Measurements from ENCODE around the gene CRELD1. TPM values are rescaled to one million over a fixed set of nuclear protein-coding genes. Genes with fewer than 3 reads are reported as not detected.

CRELD1 gene
- total and polyA plus RNA-seq, 9 of the 15 experiments (the other 6 are each of a cell fraction or from before 2014, with no cell fraction given) = 3.3 to 25.8 (median 16.5) TPM

DNA sequence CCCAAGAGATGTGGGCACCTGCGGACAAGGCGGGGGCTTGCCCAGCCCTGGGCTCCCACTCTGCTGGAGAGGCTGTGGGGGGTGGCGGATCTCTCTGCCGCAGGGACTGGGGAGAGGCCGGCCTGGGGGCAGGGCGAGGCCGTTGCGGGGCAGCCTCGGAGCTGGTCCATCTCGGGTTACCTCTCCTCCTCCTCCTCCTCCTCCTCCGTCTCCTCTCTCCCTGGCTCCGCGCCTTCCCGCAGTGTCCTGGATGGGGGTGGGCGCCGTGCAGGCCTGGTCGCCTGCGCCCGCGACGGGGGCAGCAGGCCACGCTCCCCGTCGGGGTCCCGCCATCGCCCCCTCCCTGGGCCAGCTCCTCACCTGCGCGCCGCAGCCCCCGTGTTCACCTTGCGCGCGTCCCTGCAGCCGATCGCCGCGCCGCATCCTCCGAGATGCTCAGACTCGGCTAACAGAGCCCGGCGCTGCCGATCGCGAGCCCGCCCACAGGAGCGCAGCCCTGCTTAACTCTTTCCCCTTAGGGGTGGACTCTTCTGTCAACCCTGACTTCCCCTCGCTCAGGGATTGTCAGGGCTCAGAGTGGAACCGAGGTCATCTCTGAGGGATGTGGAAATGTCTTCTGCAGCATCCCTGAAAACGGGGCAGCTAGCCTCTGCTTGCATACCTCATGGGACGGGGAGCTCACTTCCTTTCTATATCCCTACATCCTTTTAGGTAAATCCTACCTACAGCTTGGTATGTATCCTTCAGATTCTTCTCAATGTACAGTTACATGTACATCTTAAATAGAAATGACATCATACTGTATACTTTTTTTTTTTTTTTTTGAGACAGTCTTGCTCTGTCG is 18.6 kb downstream of the CRELD1 start, which contains the start of gene PRRT3 (continued):
- TF ChIP-seq, protein P1, sequence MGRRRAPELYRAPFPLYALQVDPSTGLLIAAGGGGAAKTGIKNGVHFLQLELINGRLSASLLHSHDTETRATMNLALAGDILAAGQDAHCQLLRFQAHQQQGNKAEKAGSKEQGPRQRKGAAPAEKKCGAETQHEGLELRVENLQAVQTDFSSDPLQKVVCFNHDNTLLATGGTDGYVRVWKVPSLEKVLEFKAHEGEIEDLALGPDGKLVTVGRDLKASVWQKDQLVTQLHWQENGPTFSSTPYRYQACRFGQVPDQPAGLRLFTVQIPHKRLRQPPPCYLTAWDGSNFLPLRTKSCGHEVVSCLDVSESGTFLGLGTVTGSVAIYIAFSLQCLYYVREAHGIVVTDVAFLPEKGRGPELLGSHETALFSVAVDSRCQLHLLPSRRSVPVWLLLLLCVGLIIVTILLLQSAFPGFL (CRISPR knock-in tag; IDR thresholded peaks at IDR 0.05) = no peak
- TF ChIP-seq ZNF668 (CRISPR knock-in tag; IDR thresholded peaks at IDR 0.05) (no peak), TCF7 (IDR thresholded peaks at IDR 0.05; ENCODE audit: borderline replicate concordance) (no peak), ZNF507 (tag; conservative IDR thresholded peaks at IDR 0.05) (no peak), FOSL1 (tag; conservative IDR thresholded peaks at IDR 0.05) (0 out of 2 replicates have a peak, but pooled peaks have one; percentile 16), ZNF133 (CRISPR knock-in tag; IDR thresholded peaks at IDR 0.05) (no peak), DNMT1 (IDR thresholded peaks at IDR 0.05) (no peak), EHMT2 (IDR thresholded peaks at IDR 0.05) (no peak), GABPB2 (CRISPR knock-in tag; conservative IDR thresholded peaks at IDR 0.05) (no peak), SMC3 (conservative IDR thresholded peaks at IDR 0.05; ENCODE audit: insufficient read depth, low read depth, low read length) (no peak), ZNF589 (CRISPR knock-in tag; IDR thresholded peaks at IDR 0.05; ENCODE audit: low read depth) (no peak), EZH2 (IDR thresholded peaks at IDR 0.05; ENCODE audit: borderline replicate concordance, low read depth, low read length) (no peak), ATF6 (CRISPR knock-in tag; IDR thresholded peaks at IDR 0.05) (no peak), NFIC (IDR thresholded peaks at IDR 0.05) (0 out of 2 replicates have a peak, but pooled peaks have one; percentile 14), E2F1 (CRISPR knock-in tag; IDR thresholded peaks at IDR 0.05) (no peak; the same call in 1 of the 2 replicates), ATF1 (CRISPR knock-in tag; IDR thresholded peaks at IDR 0.05) (no peak), ATF1 (tag; IDR thresholded peaks at IDR 0.05) (peak; percentile 54), ELF2 (CRISPR knock-in tag; IDR thresholded peaks at IDR 0.05) (no peak), ZNF224 (CRISPR knock-in tag; IDR thresholded peaks at IDR 0.05) (no peak), ATF7 (IDR thresholded peaks at IDR 0.05) (peak; percentile 53; the same call in 1 of the 2 replicates), CXXC5 (CRISPR knock-in tag; IDR thresholded peaks at IDR 0.05) (peak; percentile 72), GTF2A2 (tag; IDR thresholded peaks at IDR 0.05) (no peak), ZNF431 (CRISPR knock-in tag; IDR thresholded peaks at IDR 0.05) (no peak), OTX1 (CRISPR knock-in tag; IDR thresholded peaks at IDR 0.05) (no peak), C11orf30 (IDR thresholded peaks at IDR 0.05; ENCODE audit: low read depth) (no peak)
- TF ChIP-seq, protein P2, sequence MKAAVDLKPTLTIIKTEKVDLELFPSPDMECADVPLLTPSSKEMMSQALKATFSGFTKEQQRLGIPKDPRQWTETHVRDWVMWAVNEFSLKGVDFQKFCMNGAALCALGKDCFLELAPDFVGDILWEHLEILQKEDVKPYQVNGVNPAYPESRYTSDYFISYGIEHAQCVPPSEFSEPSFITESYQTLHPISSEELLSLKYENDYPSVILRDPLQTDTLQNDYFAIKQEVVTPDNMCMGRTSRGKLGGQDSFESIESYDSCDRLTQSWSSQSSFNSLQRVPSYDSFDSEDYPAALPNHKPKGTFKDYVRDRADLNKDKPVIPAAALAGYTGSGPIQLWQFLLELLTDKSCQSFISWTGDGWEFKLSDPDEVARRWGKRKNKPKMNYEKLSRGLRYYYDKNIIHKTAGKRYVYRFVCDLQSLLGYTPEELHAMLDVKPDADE (conservative IDR thresholded peaks at IDR 0.05; ENCODE audit: control insufficient read depth, low read depth, low read length) = 0 out of 2 replicates have a peak, but pooled peaks have one; percentile 59
